ENCODE measurements around the gene KATNB1. TPM values are rescaled to one million over a fixed set of nuclear protein-coding genes. Genes with fewer than 3 reads are reported as not detected.

Gene KATNB1
- polyA plus RNA-seq, 1 donor from 2014 or later: 57.9 TPM

- no peak overlapping the region for H3K9ac ChIP-seq (ENCODE audit: low read length)
- no peaks in the 10 kb centered on the region for H3K36me3 ChIP-seq (ENCODE audit: insufficient read depth, low read length)
Observed at GRCh38 chr16:57755726-57756423, 20.3 kb downstream of the KATNB1 start.

DNA sequence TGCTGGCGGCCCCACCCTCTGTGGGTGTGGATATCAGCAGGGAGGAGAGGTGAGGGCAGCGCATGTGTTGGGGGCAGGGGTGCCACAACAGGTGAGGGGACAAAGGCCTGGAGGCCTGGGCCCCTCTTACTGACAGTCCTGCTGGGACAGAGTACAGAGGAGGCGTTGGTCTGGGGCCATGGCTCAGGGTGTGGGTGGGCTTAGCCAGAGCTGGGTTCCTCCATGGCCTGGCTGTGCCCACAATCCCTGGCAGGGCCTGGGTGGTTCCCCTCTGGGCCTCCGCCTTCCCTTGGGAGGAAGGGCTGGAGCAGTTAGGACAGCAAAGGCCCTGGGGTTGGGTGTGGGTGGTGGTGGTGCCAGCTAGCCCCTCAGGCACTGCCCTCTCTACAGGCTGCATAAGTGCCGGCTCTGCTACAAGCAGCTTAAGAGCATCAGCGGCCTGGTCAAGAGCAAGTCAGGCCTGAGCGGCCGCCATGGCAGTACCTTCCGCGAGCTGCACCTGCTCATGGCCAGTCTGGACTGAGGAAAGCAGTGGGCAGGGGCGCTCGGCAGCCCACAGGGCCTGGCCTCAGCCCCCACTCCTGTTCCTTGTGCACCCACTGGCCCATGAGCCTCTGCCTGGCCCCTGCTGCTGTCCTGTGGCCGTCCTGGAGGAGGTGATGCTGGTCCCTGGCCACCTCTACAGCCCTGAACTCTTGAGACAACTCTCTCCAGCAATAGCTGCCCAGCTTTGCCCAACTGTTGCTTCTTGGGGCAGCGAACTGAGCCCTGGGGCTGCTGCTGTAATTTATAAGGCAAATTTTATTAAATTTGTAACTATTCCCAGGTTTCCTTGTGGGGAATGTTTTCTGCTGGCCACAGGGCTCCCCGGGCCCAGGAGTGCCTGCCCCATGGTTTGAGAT lies 21.1 kb downstream of the KATNB1 start:
- no peaks in the 10 kb centered on the region for H3K27me3 ChIP-seq (ENCODE audit: insufficient read depth, low read depth, low read length)
- no peak overlapping the region for H3K4me2 ChIP-seq (ENCODE audit: low read length)
- no peaks in the 10 kb centered on the region for H3K36me3 ChIP-seq (ENCODE audit: insufficient read depth, low read length)
- H3K9me2 ChIP-seq (ENCODE audit: insufficient read depth, low read length): no peaks in the 10 kb centered on the region
- H2AFZ ChIP-seq (ENCODE audit: low read depth, low read length): no peak overlapping the region
- H3K9ac ChIP-seq (ENCODE audit: low read length): no peak overlapping the region
- H4K20me1 ChIP-seq (ENCODE audit: insufficient read depth): no peaks in the 10 kb centered on the region
- H3K4me3 ChIP-seq (ENCODE audit: low read length): no peak overlapping the region
- no peaks in the 10 kb centered on the region for H3K9me3 ChIP-seq (ENCODE audit: low read length)
- H3K79me2 ChIP-seq (replicated peaks; ENCODE audit: insufficient read depth, low read length): no peaks in the 10 kb centered on the region
- TF ChIP-seq MXI1 (conservative IDR thresholded peaks at IDR 0.05; ENCODE audit: poor library complexity, severe bottlenecking) (no peak), TAF1 (IDR thresholded peaks at IDR 0.05; ENCODE audit: low read depth) (no peak), RAD21 (conservative IDR thresholded peaks at IDR 0.05) (no peak), SMC3 (conservative IDR thresholded peaks at IDR 0.05; ENCODE audit: poor library complexity) (no peak)
- TF ChIP-seq, protein P1, sequence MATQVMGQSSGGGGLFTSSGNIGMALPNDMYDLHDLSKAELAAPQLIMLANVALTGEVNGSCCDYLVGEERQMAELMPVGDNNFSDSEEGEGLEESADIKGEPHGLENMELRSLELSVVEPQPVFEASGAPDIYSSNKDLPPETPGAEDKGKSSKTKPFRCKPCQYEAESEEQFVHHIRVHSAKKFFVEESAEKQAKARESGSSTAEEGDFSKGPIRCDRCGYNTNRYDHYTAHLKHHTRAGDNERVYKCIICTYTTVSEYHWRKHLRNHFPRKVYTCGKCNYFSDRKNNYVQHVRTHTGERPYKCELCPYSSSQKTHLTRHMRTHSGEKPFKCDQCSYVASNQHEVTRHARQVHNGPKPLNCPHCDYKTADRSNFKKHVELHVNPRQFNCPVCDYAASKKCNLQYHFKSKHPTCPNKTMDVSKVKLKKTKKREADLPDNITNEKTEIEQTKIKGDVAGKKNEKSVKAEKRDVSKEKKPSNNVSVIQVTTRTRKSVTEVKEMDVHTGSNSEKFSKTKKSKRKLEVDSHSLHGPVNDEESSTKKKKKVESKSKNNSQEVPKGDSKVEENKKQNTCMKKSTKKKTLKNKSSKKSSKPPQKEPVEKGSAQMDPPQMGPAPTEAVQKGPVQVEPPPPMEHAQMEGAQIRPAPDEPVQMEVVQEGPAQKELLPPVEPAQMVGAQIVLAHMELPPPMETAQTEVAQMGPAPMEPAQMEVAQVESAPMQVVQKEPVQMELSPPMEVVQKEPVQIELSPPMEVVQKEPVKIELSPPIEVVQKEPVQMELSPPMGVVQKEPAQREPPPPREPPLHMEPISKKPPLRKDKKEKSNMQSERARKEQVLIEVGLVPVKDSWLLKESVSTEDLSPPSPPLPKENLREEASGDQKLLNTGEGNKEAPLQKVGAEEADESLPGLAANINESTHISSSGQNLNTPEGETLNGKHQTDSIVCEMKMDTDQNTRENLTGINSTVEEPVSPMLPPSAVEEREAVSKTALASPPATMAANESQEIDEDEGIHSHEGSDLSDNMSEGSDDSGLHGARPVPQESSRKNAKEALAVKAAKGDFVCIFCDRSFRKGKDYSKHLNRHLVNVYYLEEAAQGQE (IDR thresholded peaks at IDR 0.05; ENCODE audit: borderline replicate concordance): no peak
- H3F3A ChIP-seq (ENCODE audit: insufficient read depth, low read length, poor library complexity, severe bottlenecking): no peaks in the 10 kb centered on the region
- H3K27ac ChIP-seq (ENCODE audit: low read length): no peak overlapping the region

More at GRCh38 chr16:57755726-57756423, 20.3 kb downstream of the KATNB1 start:
- Histone ChIP-seq H3K9me3 (ENCODE audit: low read length) (no peaks in the 10 kb centered on the region), H3K4me2 (ENCODE audit: low read length) (no peak overlapping the region), H2AFZ (ENCODE audit: low read depth, low read length) (no peak overlapping the region), H4K20me1 (ENCODE audit: insufficient read depth) (no peaks in the 10 kb centered on the region), H3K4me3 (ENCODE audit: low read length) (no peak overlapping the region), H3K79me2 (replicated peaks; ENCODE audit: insufficient read depth, low read length) (no peaks in the 10 kb centered on the region), H3K27me3 (ENCODE audit: insufficient read depth, low read depth, low read length) (no peaks in the 10 kb centered on the region), H3K9me2 (ENCODE audit: insufficient read depth, low read length) (no peaks in the 10 kb centered on the region), H3F3A (ENCODE audit: insufficient read depth, low read length, poor library complexity, severe bottlenecking) (no peaks in the 10 kb centered on the region), H3K27ac (ENCODE audit: low read length) (no peak overlapping the region)
- TF ChIP-seq, protein P1 (IDR thresholded peaks at IDR 0.05; ENCODE audit: borderline replicate concordance): no peak
- no peak for TF ChIP-seq POLR2AphosphoS5 (IDR thresholded peaks at IDR 0.05)
- no peak for TF ChIP-seq EP300 (conservative IDR thresholded peaks at IDR 0.05; ENCODE audit: poor library complexity, severe bottlenecking)
- TF ChIP-seq SMC3 (conservative IDR thresholded peaks at IDR 0.05; ENCODE audit: poor library complexity): no peak
- TF ChIP-seq MXI1 (conservative IDR thresholded peaks at IDR 0.05; ENCODE audit: poor library complexity, severe bottlenecking): no peak
- no peak for TF ChIP-seq EZH2 (IDR thresholded peaks at IDR 0.05; ENCODE audit: borderline replicate concordance, insufficient read depth, low read length, poor library complexity, severe bottlenecking)
- TF ChIP-seq CTCF (IDR thresholded peaks at IDR 0.05; ENCODE audit: poor library complexity, severe bottlenecking): no peak
- no peak for TF ChIP-seq TAF1 (IDR thresholded peaks at IDR 0.05; ENCODE audit: low read depth)
- TF ChIP-seq RAD21 (conservative IDR thresholded peaks at IDR 0.05): no peak

Data from neural cell (in vitro differentiated cells).